ENCODE data around the gene SIK3. TPM values are rescaled to one million over a fixed set of nuclear protein-coding genes. Genes with fewer than 3 reads are reported as not detected.

The SIK3 gene
- total and polyA plus RNA-seq, 2 donors (not counting 3 experiments of a cell fraction or from before 2014, with no cell fraction given) = 10.3 to 21.3 TPM

GRCh38 chr11:116881143-116881542, 217.1 kb downstream of the SIK3 start:
- intact Hi-C loops (cut with micrococcal nuclease) (loop anchor here (2.0 kb wide), 1 partner anchor 218 kb away; the partner anchor contains the start of gene SIK3), dilution Hi-C loops (cut with MboI; ENCODE audit: extremely low pct_ligation_motif_present, low sequenced_read_pairs) (no loop called here)
- Histone ChIP-seq H3K9me3 (replicated peaks; ENCODE audit: control insufficient read depth, insufficient read depth, low read length) (no peaks in the 10 kb centered on the region), H3K4me2 (ENCODE audit: insufficient read depth, low read length) (no peak overlapping the region), H3K9me1 (replicated peaks; ENCODE audit: control insufficient read depth, extremely low read depth, insufficient read depth, low read length) (no peaks in the 10 kb centered on the region), H3K79me2 (ENCODE audit: control insufficient read depth, insufficient read depth, low read length) (no peaks in the 10 kb centered on the region), H4K20me1 (replicated peaks; ENCODE audit: control insufficient read depth, extremely low read depth, insufficient read depth, low read length) (no peaks in the 10 kb centered on the region), H3K36me3 (ENCODE audit: control insufficient read depth in 2 of 2, extremely low read depth in 1 of 2, insufficient read depth in 2 of 2, low read length in 2 of 2) (no peaks in the 10 kb centered on the region), H3K27ac (ENCODE audit: insufficient read depth, low read depth, low read length) (no peak overlapping the region), H3K9ac (replicated peaks; ENCODE audit: extremely low read depth, insufficient read depth, low read length) (no peak overlapping the region), H3K27me3 (ENCODE audit: control insufficient read depth in 2 of 2, insufficient read depth in 2 of 2, low read length in 2 of 2) (no peaks in the 10 kb centered on the region), H2AFZ (ENCODE audit: low read depth, low read length) (no peak overlapping the region), H3K4me3 (replicated peaks in 1 of 3; ENCODE audit: insufficient read depth in 1 of 3, low read depth in 1 of 3, low read length in 3 of 3) (no peak overlapping the region), H3K4me1 (ENCODE audit: control insufficient read depth, extremely low read depth, insufficient read depth, low read length) (no peaks in the 10 kb centered on the region)
- CTCF ChIA-PET = interaction anchor here (1.1 to 4.1 kb wide), 6 partner anchors 8 to 224 kb away, joined by 3 to 137 read pairs (median 30); partner anchors contain the start of genes APOA5 and SIK3
- no peak for FAIRE-seq
- TF ChIP-seq MAX (IDR thresholded peaks at IDR 0.05; ENCODE audit: insufficient read depth, insufficient read length) = no peak
- TF ChIP-seq MYC (IDR thresholded peaks at IDR 0.05; ENCODE audit: low read depth, low read length) = no peak
- TF ChIP-seq FOS (IDR thresholded peaks at IDR 0.05; ENCODE audit: borderline replicate concordance, insufficient read depth, low read length) = no peak
- POLR2A ChIA-PET = no interaction called here
- no peak for DNase-seq (ENCODE audit: low read depth, low spot score)
- BruUV-seq (replicated peaks) = no TSS peak

GRCh38 chr11:116879800-116880625, 218.2 kb downstream of the SIK3 start:
- Histone ChIP-seq H3K27me3 (ENCODE audit: control insufficient read depth in 2 of 2, insufficient read depth in 2 of 2, low read length in 2 of 2) (no peaks in the 10 kb centered on the region), H3K9ac (replicated peaks; ENCODE audit: extremely low read depth, insufficient read depth, low read length) (no peak overlapping the region), H3K36me3 (ENCODE audit: control insufficient read depth in 2 of 2, extremely low read depth in 1 of 2, insufficient read depth in 2 of 2, low read length in 2 of 2) (peaks cover 0 to 2% of the 10 kb centered on the region in 2 experiments), H3K79me2 (ENCODE audit: control insufficient read depth, insufficient read depth, low read length) (no peaks in the 10 kb centered on the region), H3K4me2 (ENCODE audit: insufficient read depth, low read length) (no peak overlapping the region), H3K27ac (ENCODE audit: insufficient read depth, low read depth, low read length) (no peak overlapping the region), H4K20me1 (replicated peaks; ENCODE audit: control insufficient read depth, extremely low read depth, insufficient read depth, low read length) (no peaks in the 10 kb centered on the region), H2AFZ (ENCODE audit: low read depth, low read length) (no peak overlapping the region), H3K9me3 (replicated peaks; ENCODE audit: control insufficient read depth, insufficient read depth, low read length) (no peaks in the 10 kb centered on the region), H3K4me1 (ENCODE audit: control insufficient read depth, extremely low read depth, insufficient read depth, low read length) (no peaks in the 10 kb centered on the region), H3K4me3 (replicated peaks in 1 of 3; ENCODE audit: insufficient read depth in 1 of 3, low read depth in 1 of 3, low read length in 3 of 3) (no peak overlapping the region), H3K9me1 (replicated peaks; ENCODE audit: control insufficient read depth, extremely low read depth, insufficient read depth, low read length) (no peaks in the 10 kb centered on the region)
- FAIRE-seq (peak; percentile 92), DNase-seq (ENCODE audit: low read depth, low spot score) (peak; percentile 76)
- dilution Hi-C loops (cut with MboI; ENCODE audit: extremely low pct_ligation_motif_present, low sequenced_read_pairs) = no loop called here
- BruUV-seq (replicated peaks) = no TSS peak
- POLR2A ChIA-PET = no interaction called here
- CTCF ChIA-PET = interaction anchor here (0.6 to 4.1 kb wide), 39 partner anchors 9 to 347 kb away, joined by 3 to 137 read pairs (median 4); partner anchors contain the start of genes APOA5, PAFAH1B2 and SIK3
- intact Hi-C loops (cut with micrococcal nuclease) = loop anchor here (1.0 to 2.0 kb wide), 4 partner anchors 89 to 346 kb away; partner anchors contain the start of genes APOA5 and SIK3
- TF ChIP-seq MAX (IDR thresholded peaks at IDR 0.05; ENCODE audit: insufficient read depth, insufficient read length) = no peak
- no peak for TF ChIP-seq JUN (IDR thresholded peaks at IDR 0.05; ENCODE audit: borderline replicate concordance, insufficient read depth, insufficient read length, low read depth)
- TF ChIP-seq EZH2 (IDR thresholded peaks at IDR 0.05; ENCODE audit: borderline replicate concordance, low read depth, low read length, severe bottlenecking) = no peak
- TF ChIP-seq POLR2AphosphoS5 (IDR thresholded peaks at IDR 0.05; ENCODE audit: insufficient read depth, low read depth, low read length) = no peak
- no peak for TF ChIP-seq GATA2 (IDR thresholded peaks at IDR 0.05; ENCODE audit: insufficient read depth, insufficient read length, low read depth, low read length)
- no peak for TF ChIP-seq FOS (IDR thresholded peaks at IDR 0.05; ENCODE audit: borderline replicate concordance, insufficient read depth, low read length)
- no peak for TF ChIP-seq MYC (IDR thresholded peaks at IDR 0.05; ENCODE audit: low read depth, low read length)
- peak; percentile 55 to 68 for TF ChIP-seq CTCF (IDR thresholded peaks at IDR 0.05; ENCODE audit: extremely low read depth in 1 of 2, insufficient read depth in 1 of 2, low read depth in 1 of 2, low read length in 2 of 2)

All from endothelial cell of umbilical vein (primary cell).